ENCODE data around the gene FOSL2.

The FOSL2 gene

GRCh38 chr2:28433215-28433614 is 40.6 kb downstream of the FOSL2 start:
- no peak overlapping the region for H3K27ac ChIP-seq (ENCODE audit: low read depth, low read length, poor library complexity, severe bottlenecking)
- H3K79me2 ChIP-seq (ENCODE audit: insufficient read depth, low read length) = no peaks in the 10 kb centered on the region
- H3F3A ChIP-seq (ENCODE audit: insufficient read depth, low read length) = no peaks in the 10 kb centered on the region
- no peak overlapping the region for H3K4me2 ChIP-seq (ENCODE audit: low read length)
- no peaks in the 10 kb centered on the region for H3K36me3 ChIP-seq (ENCODE audit: insufficient read depth, low read length)
- no peak for TF ChIP-seq CTCF (IDR thresholded peaks at IDR 0.05; ENCODE audit: low read length)
- TF ChIP-seq EZH2 (IDR thresholded peaks at IDR 0.05; ENCODE audit: borderline replicate concordance, low read length) = no peak
- H4K20me1 ChIP-seq (ENCODE audit: insufficient read depth, low read length) = no peaks in the 10 kb centered on the region
- no peak overlapping the region for H3K4me3 ChIP-seq (ENCODE audit: low read depth, low read length, poor library complexity, severe bottlenecking)
- no peak overlapping the region for H3K9ac ChIP-seq (ENCODE audit: low read length)
- H3K27me3 ChIP-seq (ENCODE audit: insufficient read depth, low read length) = no peaks in the 10 kb centered on the region; the same call in 1 of the 2 replicates
- no peak overlapping the region for H2AFZ ChIP-seq (ENCODE audit: low read length)
- no peaks in the 10 kb centered on the region for H3K4me1 ChIP-seq (ENCODE audit: insufficient read depth, low read length, severe bottlenecking)
- H3K9me2 ChIP-seq (ENCODE audit: low read depth, low read length) = no peaks in the 10 kb centered on the region
- H3K9me3 ChIP-seq (ENCODE audit: low read length) = no peaks in the 10 kb centered on the region

- H4K20me1 ChIP-seq (ENCODE audit: insufficient read depth, low read length) = no peaks in the 10 kb centered on the region
- H3F3A ChIP-seq (ENCODE audit: insufficient read depth, low read length) = no peaks in the 10 kb centered on the region
- no peak overlapping the region for H3K27ac ChIP-seq (ENCODE audit: low read depth, low read length, poor library complexity, severe bottlenecking)
- no peaks in the 10 kb centered on the region for H3K79me2 ChIP-seq (ENCODE audit: insufficient read depth, low read length)
- H3K9ac ChIP-seq (ENCODE audit: low read length) = no peak overlapping the region
- TF ChIP-seq EZH2 (IDR thresholded peaks at IDR 0.05; ENCODE audit: borderline replicate concordance, low read length) (no peak), CTCF (IDR thresholded peaks at IDR 0.05; ENCODE audit: low read length) (no peak)
- H3K4me3 ChIP-seq (ENCODE audit: low read depth, low read length, poor library complexity, severe bottlenecking) = no peak overlapping the region
- H3K27me3 ChIP-seq (ENCODE audit: insufficient read depth, low read length) = no peaks in the 10 kb centered on the region; the same call in 1 of the 2 replicates
- H3K4me2 ChIP-seq (ENCODE audit: low read length) = no peak overlapping the region
- no peaks in the 10 kb centered on the region for H3K9me2 ChIP-seq (ENCODE audit: low read depth, low read length)
- no peaks in the 10 kb centered on the region for H3K36me3 ChIP-seq (ENCODE audit: insufficient read depth, low read length)
- no peak overlapping the region for H2AFZ ChIP-seq (ENCODE audit: low read length)
- no peaks in the 10 kb centered on the region for H3K9me3 ChIP-seq (ENCODE audit: low read length)
- no peaks in the 10 kb centered on the region for H3K4me1 ChIP-seq (ENCODE audit: insufficient read depth, low read length, severe bottlenecking)
Observed at GRCh38 chr2:28433935-28434599, 41.4 kb downstream of the FOSL2 start.

GRCh38 chr2:28434600-28434989 is 41.9 kb downstream of the FOSL2 start:
- H3K4me2 ChIP-seq (ENCODE audit: low read length) = no peak overlapping the region
- H3K27me3 ChIP-seq (ENCODE audit: insufficient read depth, low read length) = no peaks in the 10 kb centered on the region; the same call in 1 of the 2 replicates
- TF ChIP-seq EZH2 (IDR thresholded peaks at IDR 0.05; ENCODE audit: borderline replicate concordance, low read length) = no peak
- TF ChIP-seq CTCF (IDR thresholded peaks at IDR 0.05; ENCODE audit: low read length) = no peak
- no peak overlapping the region for H2AFZ ChIP-seq (ENCODE audit: low read length)
- no peaks in the 10 kb centered on the region for H3F3A ChIP-seq (ENCODE audit: insufficient read depth, low read length)
- no peak overlapping the region for H3K4me3 ChIP-seq (ENCODE audit: low read depth, low read length, poor library complexity, severe bottlenecking)
- H3K79me2 ChIP-seq (ENCODE audit: insufficient read depth, low read length) = no peaks in the 10 kb centered on the region
- no peak overlapping the region for H3K9ac ChIP-seq (ENCODE audit: low read length)
- H3K9me3 ChIP-seq (ENCODE audit: low read length) = no peaks in the 10 kb centered on the region
- H3K27ac ChIP-seq (ENCODE audit: low read depth, low read length, poor library complexity, severe bottlenecking) = no peak overlapping the region
- H4K20me1 ChIP-seq (ENCODE audit: insufficient read depth, low read length) = no peaks in the 10 kb centered on the region
- no peaks in the 10 kb centered on the region for H3K4me1 ChIP-seq (ENCODE audit: insufficient read depth, low read length, severe bottlenecking)
- H3K36me3 ChIP-seq (ENCODE audit: insufficient read depth, low read length) = no peaks in the 10 kb centered on the region
- H3K9me2 ChIP-seq (ENCODE audit: low read depth, low read length) = no peaks in the 10 kb centered on the region
